GM12878 (cell line): ENCODE results near the gene COL5A1. TPM values are rescaled to one million over a fixed set of nuclear protein-coding genes. Genes with fewer than 3 reads are reported as not detected.

Experiments
- ATAC-seq: fragments of 200-7000 bp; cut with Tn5 transposase; 3 replicates; pipeline ENCODE4 v1.9.1; 2020; ENCODE audit warnings: mild to moderate bottlenecking, moderate library complexity
- BruUV-seq: library from RNA; stranded (reverse); fragments of 400-500 nt; replicated peaks from 2 replicates; lab custom pipeline; 2021; lab: Mats Ljungman, UMichigan
- CTCF ChIA-PET: fragments of 300-600 bp; sonication (Branson Sonifier 250); formaldehyde crosslinking; extraction: SDS; loops from one replicate; lab custom pipeline; 2021; ENCODE audit warnings: inconsistent platforms; lab: Yijun Ruan, JAX
- POLR2A ChIA-PET: fragments of 350-600 bp; formaldehyde crosslinking; extraction: SDS; loops from one replicate; lab custom pipeline; 2021; ENCODE audit warnings: inconsistent platforms; lab: Charles Lee
- RAD21 ChIA-PET: fragments of 300-600 bp; sonication (Branson Sonifier 250); formaldehyde crosslinking; loops from one replicate; lab custom pipeline; 2023; ENCODE audit warnings: antibody characterized with exemption; ENCODE audit not compliant: unreplicated experiment; lab: Charles Lee
- SMC1A ChIA-PET: fragments of 300-600 bp; sonication (Branson Sonifier 250); formaldehyde crosslinking; loops from one replicate; lab custom pipeline; 2023; ENCODE audit not compliant: unreplicated experiment, uncharacterized antibody; lab: Charles Lee
- DNase-seq: peaks from one replicate; pipeline ENCODE4 v3.0.0-alpha.2; 2011; ENCODE audit warnings: low read depth, low spot score
- FAIRE-seq: peaks from 3 replicates; lab custom pipeline; 2011; peaks lifted over from hg19 to GRCh38; lab: Jason Lieb, UNC
- H2AFZ ChIP-seq: 2 replicates; pipeline ENCODE4 v1.6.0; 2011; ENCODE audit warnings: low read depth, low read length, control low read depth; ENCODE audit not compliant: control insufficient read depth
- H3K27ac ChIP-seq: 2 replicates; pipeline ENCODE4 v1.5.1; 2011; ENCODE audit warnings: control low read depth; ENCODE audit not compliant: control insufficient read depth, insufficient read depth
- H3K27me3 ChIP-seq, 2 experiments: replicated peaks in 1 of 2; 2 replicates each; pipeline versions ENCODE4 v1.6.0 to v1.6.1; 2011; ENCODE audit warnings: low read length in 1 of 2; ENCODE audit not compliant: control insufficient read depth in 2 of 2, insufficient read depth in 2 of 2
- H3K36me3 ChIP-seq, 2 experiments: 2 replicates each; pipeline ENCODE4 v1.5.1; 2011; ENCODE audit warnings: low read length in 1 of 2; ENCODE audit not compliant: control insufficient read depth in 2 of 2, insufficient read depth in 2 of 2
- H3K4me1 ChIP-seq: 2 replicates; pipeline ENCODE4 v1.6.1; 2011; ENCODE audit warnings: mild to moderate bottlenecking, low read length, moderate library complexity, mixed read lengths; ENCODE audit not compliant: control insufficient read depth, insufficient read depth
- H3K4me2 ChIP-seq: 2 replicates; pipeline ENCODE4 v1.6.0; 2011; ENCODE audit warnings: control low read depth; ENCODE audit not compliant: control insufficient read depth, insufficient read depth
- H3K4me3 ChIP-seq: fragments of 200-600 bp; sonication (generic); 2 replicates; pipeline ENCODE4 v1.5.1; 2016
- H3K79me2 ChIP-seq: 2 replicates; pipeline ENCODE4 v1.6.0; 2011; ENCODE audit warnings: low read length; ENCODE audit not compliant: control insufficient read depth, insufficient read depth
- H3K9ac ChIP-seq: 2 replicates; pipeline ENCODE4 v1.8.0; 2011; ENCODE audit warnings: low read length, control low read depth, mixed read lengths; ENCODE audit not compliant: control insufficient read depth, insufficient read depth
- H3K9me3 ChIP-seq: replicated peaks from 3 replicates; pipeline ENCODE4 v1.5.1; 2011; ENCODE audit warnings: mild to moderate bottlenecking, low read length; ENCODE audit not compliant: control insufficient read depth, insufficient read depth
- H4K20me1 ChIP-seq: 2 replicates; pipeline ENCODE4 v1.6.0; 2011; ENCODE audit not compliant: control insufficient read depth, insufficient read depth
- HDAC2 ChIP-seq: fragments of 200-600 bp; sonication (generic); IDR thresholded peaks from 2 replicates; pipeline ENCODE4 v1.6.1; 2017
- HDAC6 ChIP-seq: fragments of 200-600 bp; sonication (generic); IDR thresholded peaks from one replicate; pipeline ENCODE4 v1.8.0; 2017; ENCODE audit warnings: antibody characterized with exemption; ENCODE audit not compliant: unreplicated experiment
- IKZF1 ChIP-seq: fragments of 450-650 bp; conservative IDR thresholded peaks from 2 replicates; pipeline ENCODE4 v1.6.1; 2017; ENCODE audit warnings: antibody characterized with exemption, mild to moderate bottlenecking
- MEF2A ChIP-seq: IDR thresholded peaks from 2 replicates; pipeline ENCODE4 v1.6.1; 2011; ENCODE audit warnings: low read depth, mild to moderate bottlenecking, low read length, moderate library complexity; ENCODE audit not compliant: insufficient read depth
- RELB ChIP-seq: fragments of 450-650 bp; IDR thresholded peaks from 2 replicates; pipeline ENCODE4 v1.6.1; 2017; ENCODE audit warnings: low read depth, mild to moderate bottlenecking, moderate library complexity
- REST ChIP-seq: IDR thresholded peaks from 2 replicates; pipeline ENCODE4 v1.6.1; 2012; ENCODE audit warnings: mild to moderate bottlenecking, low read depth, low read length
- TCF3 ChIP-seq: IDR thresholded peaks from 2 replicates; pipeline ENCODE4 v1.6.1; 2012; ENCODE audit warnings: low read depth, mild to moderate bottlenecking, low read length, borderline replicate concordance; ENCODE audit not compliant: insufficient read depth
- ZNF207 ChIP-seq: fragments of 450-650 bp; IDR thresholded peaks from 2 replicates; pipeline ENCODE4 v1.6.1; 2014; ENCODE audit warnings: antibody characterized with exemption, mild to moderate bottlenecking, borderline replicate concordance
- WGBS: methylation state at CpG from one replicate; pipeline ENCODE4 v1.1.6; 2016; ENCODE audit warnings: low lambda C conversion rate; ENCODE audit not compliant: insufficient replicate concordance, insufficient coverage; ENCODE audit errors: missing lambda C conversion rate; 5-methylcytosine and 5-hydroxymethylcytosine counted together
- in situ Hi-C: fragments of 300-500 bp; cut with MboI; formaldehyde crosslinking; loops from 9 replicates; pipeline ENCODE4 v1.14.3; 2018; ENCODE audit warnings: mixed read lengths
- intact Hi-C: fragments of 100-400 bp; cut with micrococcal nuclease; formaldehyde crosslinking; loops from one replicate; pipeline ENCODE4 v1.14.2; 2022; ENCODE audit not compliant: unreplicated experiment
- polyA plus RNA-seq, 11 experiments: library from polyadenylated mRNA; depleted of rRNA in 4 of 11; unstranded in 6 of 11; stranded (reverse) in 5 of 11; fragments of >200 nt; fragmentation: Nextera tagmentation in 4 of 11; fragmentation: Illumina TruSeq in 1 of 11; extraction: Ambion mirVana in 4 of 11; extraction: Trizol in 1 of 11; gene quantifications; 1 replicate in 1 of 11; 2 replicates in 10 of 11; pipeline versions ENCODE4 v1.2.1 to v1.2.3, GENCODE V29; 2011 to 2016; ENCODE audit warnings: inconsistent platforms in 2 of 11, missing spikeins in 2 of 11, low read depth in 1 of 11
- total RNA-seq, 4 experiments: library from RNA; depleted of rRNA in 3 of 4; stranded (reverse); fragments of >200 nt in 3 of 4; fragmentation: Illumina TruSeq in 1 of 4; extraction: Trizol in 1 of 4; gene quantifications; 2 replicates each; pipeline versions ENCODE4 v1.2.1 to v1.2.3, GENCODE V29; 2013 to 2021

COL5A1 gene
- total and polyA plus RNA-seq, 10 of the 15 experiments (the other 5 are each of a cell fraction or from before 2014, with no cell fraction given), result under 0.01 to 0.15 (median 0.13) TPM; not detected in 4

- no peaks in the 10 kb centered on the region for H3K27me3 ChIP-seq
- RAD21 ChIA-PET, result no interaction called here
- no peak for TF ChIP-seq HDAC2
- no peak for TF ChIP-seq ZNF207
- no peak for TF ChIP-seq REST
- no peak for TF ChIP-seq IKZF1
- TF ChIP-seq RELB, result no peak
- no peak for TF ChIP-seq TCF3
- no peak for TF ChIP-seq HDAC6
- TF ChIP-seq MEF2A, result no peak
- TF ChIP-seq, all 136 proteins: peak for 0
- Histone ChIP-seq H2AFZ (no peak overlapping the region), H3K9ac (no peak overlapping the region), H4K20me1 (no peaks in the 10 kb centered on the region), H3K9me3 (no peaks in the 10 kb centered on the region), H3K4me1 (no peaks in the 10 kb centered on the region), H3K4me2 (no peak overlapping the region), H3K27ac (no peak overlapping the region), H3K4me3 (no peak overlapping the region), H3K36me3 (no peaks in the 10 kb centered on the region), H3K79me2 (no peaks in the 10 kb centered on the region)
- intact Hi-C loops, result no loop called here
- ChIA-PET POLR2A (no interaction called here), CTCF (no interaction called here), SMC1A (no interaction called here)
- in situ Hi-C loops, result no loop called here
- 39% methylated on average over 14 of the region's 17 CpGs for WGBS
- BruUV-seq, result no TSS peak
- ATAC-seq (no peak), FAIRE-seq (no peak), DNase-seq (no peak)
These were observed 11.8 kb downstream of the COL5A1 start for GRCh38 chr9:134653259-134654009.
